C4-2B (cell line): ENCODE data around the gene AAK1.

ENCODE experiments used
- H3K27ac ChIP-seq: fragments of 450-650 bp; 2 replicates; pipeline ENCODE4 v1.5.1; 2017
- ZFX ChIP-seq: fragments of 450-650 bp; IDR thresholded peaks from 2 replicates; pipeline ENCODE4 v1.6.1; 2017
- TF ChIP-seq, protein P1 (sequence below): fragments of 450-650 bp; conservative IDR thresholded peaks from 2 replicates; pipeline ENCODE4 v1.5.1; 2017; ENCODE audit warnings: mild to moderate bottlenecking

The AAK1 gene

DNA sequence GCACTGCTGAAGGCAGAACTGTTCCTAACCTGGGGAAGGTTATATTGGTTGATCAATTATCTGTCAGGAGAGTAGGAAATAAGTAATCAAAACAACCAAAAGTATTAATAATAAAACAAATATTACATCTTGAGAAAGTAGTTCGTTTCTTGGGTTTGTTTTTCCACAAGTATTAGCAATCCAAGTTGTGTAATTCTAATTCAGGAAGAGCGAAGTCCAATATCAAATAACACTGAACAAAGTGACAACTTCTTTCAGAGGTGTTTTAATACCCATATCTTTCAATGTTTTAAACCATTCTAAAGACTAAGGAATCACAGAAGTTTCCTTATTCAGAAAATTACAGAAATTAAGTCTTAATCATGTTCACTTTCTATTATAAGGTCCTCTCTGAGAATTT, 171.7 kb downstream of the AAK1 start:
- no peak for TF ChIP-seq ZFX
- TF ChIP-seq, protein P1, sequence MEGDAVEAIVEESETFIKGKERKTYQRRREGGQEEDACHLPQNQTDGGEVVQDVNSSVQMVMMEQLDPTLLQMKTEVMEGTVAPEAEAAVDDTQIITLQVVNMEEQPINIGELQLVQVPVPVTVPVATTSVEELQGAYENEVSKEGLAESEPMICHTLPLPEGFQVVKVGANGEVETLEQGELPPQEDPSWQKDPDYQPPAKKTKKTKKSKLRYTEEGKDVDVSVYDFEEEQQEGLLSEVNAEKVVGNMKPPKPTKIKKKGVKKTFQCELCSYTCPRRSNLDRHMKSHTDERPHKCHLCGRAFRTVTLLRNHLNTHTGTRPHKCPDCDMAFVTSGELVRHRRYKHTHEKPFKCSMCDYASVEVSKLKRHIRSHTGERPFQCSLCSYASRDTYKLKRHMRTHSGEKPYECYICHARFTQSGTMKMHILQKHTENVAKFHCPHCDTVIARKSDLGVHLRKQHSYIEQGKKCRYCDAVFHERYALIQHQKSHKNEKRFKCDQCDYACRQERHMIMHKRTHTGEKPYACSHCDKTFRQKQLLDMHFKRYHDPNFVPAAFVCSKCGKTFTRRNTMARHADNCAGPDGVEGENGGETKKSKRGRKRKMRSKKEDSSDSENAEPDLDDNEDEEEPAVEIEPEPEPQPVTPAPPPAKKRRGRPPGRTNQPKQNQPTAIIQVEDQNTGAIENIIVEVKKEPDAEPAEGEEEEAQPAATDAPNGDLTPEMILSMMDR: no peak

DNA sequence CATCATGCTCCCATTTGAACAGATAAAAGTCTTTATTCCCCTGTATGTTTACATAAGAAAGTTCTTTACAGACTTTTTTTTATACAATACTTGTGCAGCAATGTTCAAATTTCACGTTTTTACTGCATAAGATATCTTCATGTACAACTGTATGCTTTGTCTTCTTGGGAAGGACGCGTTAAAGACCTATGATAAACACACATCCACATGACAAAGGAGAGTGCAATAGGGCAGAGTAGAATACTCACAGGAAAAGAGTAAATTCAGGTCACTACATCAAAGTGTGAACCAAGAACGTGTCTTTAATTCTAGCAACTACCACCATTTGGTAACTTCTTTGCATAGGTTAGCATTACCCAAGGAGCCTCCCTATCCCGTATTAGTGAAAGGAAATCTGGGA, 172.6 kb downstream of the AAK1 start:
- TF ChIP-seq, protein P1: no peak
- no peak for TF ChIP-seq ZFX
- no peak overlapping the region for H3K27ac ChIP-seq

More for the DNA sequence above, 171.7 kb downstream of the AAK1 start:
- H3K27ac ChIP-seq: no peak overlapping the region

DNA sequence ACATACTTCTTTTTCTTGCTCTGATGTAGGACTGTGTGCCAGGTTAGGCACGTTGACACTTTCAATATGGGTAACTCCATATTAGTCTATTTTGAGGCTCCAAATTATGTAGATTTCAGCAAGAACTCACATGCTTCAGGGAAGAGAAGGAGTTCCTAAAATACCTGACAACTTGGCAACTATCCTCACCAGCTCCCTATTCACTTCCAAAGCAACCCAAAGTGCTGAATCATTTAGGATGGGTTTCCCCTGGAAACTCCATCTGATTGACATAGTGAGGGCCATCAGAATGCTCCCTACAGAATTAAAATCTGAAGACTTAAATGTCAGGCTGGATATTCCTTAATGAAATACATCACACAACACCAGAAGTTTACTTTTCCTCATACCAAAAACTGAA, 173.8 kb downstream of the AAK1 start:
- TF ChIP-seq ZFX: no peak
- TF ChIP-seq, protein P1: no peak
- no peak overlapping the region for H3K27ac ChIP-seq

DNA sequence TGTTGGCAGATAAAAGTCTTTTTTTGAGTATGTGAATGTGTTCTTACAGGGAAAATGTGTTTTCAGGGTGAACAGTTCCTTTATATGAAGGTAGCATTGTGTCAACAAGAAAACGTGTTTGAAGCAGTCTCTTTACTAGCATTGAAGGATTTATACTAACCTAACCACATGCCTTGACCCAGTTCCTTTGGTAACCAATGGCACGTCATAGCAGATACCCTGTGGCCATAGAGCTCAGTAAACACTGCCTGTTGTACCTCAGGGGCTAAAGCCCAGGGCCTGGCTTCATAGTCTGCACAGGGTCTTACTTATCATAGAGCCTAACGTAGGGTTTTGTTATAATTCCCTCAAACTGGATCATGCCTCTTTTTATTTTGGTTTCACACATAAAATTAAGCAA, 174.2 kb downstream of the AAK1 start:
- H3K27ac ChIP-seq: no peak overlapping the region
- TF ChIP-seq, protein P1: no peak
- no peak for TF ChIP-seq ZFX

DNA sequence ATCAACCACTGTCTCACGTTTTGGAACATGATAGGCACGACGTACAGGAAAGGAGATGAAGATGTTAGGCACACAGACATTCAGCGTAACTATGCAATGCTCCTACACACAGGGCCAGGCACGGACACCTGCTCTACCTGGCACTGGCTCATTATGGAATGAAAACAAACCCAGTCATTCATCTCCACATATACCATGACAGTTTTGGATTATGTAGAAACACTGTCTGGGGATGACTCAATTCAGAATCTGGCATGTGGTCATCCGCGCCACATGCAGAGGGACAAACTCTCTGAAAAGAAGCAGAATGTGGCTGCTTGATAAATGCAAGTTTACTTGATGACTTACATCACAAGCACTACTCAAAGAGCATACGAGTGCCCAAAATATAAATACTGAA, 176.8 kb downstream of the AAK1 start:
- TF ChIP-seq, protein P1: no peak
- TF ChIP-seq ZFX: no peak
- no peak overlapping the region for H3K27ac ChIP-seq

DNA sequence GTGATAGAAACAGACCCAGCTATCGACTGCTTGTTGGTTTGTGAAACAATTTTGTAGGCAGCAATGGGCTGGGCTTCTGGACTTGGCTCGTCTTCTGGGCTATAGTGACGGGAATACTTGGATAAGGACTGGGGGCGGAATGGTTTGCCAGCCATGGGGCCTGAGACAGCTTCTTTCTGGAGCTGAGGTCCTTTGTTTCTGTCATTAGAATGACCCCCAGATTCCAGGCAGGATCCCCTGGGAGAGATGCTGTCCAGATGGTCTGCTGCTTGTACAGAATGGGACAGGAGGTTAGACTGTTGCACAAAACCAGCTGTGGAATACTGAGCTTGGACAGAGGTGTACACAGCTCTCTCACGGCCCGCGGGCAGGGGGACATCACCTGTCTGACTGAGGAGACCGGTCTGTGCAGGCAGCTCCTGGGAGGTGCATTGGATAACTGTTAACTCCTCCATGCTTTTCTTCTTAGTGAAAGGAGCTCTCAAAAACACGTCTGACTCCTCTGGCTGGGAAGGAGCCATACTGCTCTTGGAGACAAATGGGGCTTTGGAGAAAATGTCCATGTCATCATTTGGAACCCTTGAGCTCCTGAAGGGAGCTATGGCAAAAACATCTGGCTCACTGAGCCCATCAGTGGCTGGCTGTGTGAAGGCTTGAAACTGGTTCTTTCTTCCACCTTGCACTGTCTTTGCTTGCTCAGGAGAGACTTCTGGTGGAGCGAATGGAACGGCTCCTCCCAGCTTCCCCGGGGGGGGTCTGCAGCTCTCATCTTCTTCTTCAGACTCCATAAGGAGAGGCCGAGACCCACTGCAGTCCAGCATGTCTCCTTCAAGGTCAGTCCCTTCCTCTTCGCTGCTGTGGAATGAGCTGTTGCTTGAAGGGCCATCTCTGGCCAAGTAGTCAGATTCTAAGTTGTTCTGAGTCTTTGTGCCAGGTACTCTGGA, 177.8 kb downstream of the AAK1 start:
- TF ChIP-seq, protein P1: no peak
- no peak for TF ChIP-seq ZFX

DNA sequence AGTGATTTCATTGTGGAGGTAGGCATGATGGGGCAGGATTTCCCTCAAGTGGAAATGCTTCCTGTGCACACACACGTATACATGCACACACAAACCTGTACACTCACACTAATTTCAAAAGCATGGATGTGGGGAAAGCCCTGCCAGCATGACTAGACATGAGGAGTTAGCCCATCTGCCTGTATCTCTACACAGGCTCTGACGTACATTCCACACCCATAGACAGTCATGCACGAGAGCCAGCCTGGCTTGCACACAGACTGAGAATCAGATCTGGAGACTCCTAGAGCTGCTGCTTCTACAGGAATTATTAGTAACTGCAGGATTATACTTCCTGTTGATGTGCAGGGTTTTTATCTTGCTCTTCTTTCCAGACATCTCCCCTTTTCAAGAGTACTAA, 179.0 kb downstream of the AAK1 start:
- TF ChIP-seq, protein P1: no peak
- no peak for TF ChIP-seq ZFX
- no peak overlapping the region for H3K27ac ChIP-seq

More for the DNA sequence above, 177.8 kb downstream of the AAK1 start:
- no peak overlapping the region for H3K27ac ChIP-seq
